DND-41 (cell line): ENCODE data around the gene HS2ST1.

ENCODE experiments used
- CTCF ChIP-seq: IDR thresholded peaks from 2 replicates; pipeline ENCODE4 v1.5.1; 2012; ENCODE audit warnings: borderline replicate concordance, low read length, moderate library complexity, mild to moderate bottlenecking; ENCODE audit not compliant: poor library complexity, severe bottlenecking; ENCODE audit errors: extremely low read depth
- EZH2 ChIP-seq: IDR thresholded peaks from 3 replicates; pipeline ENCODE4 v1.6.1; 2012; ENCODE audit warnings: borderline replicate concordance, low read depth, mild to moderate bottlenecking, moderate library complexity, low read length, inconsistent platforms; ENCODE audit not compliant: severe bottlenecking

GRCh38 chr1:87056974-87057373 is 142.5 kb downstream of the HS2ST1 start:
- TF ChIP-seq CTCF: no peak
- no peak for TF ChIP-seq EZH2
